HepG2 (cell line): Measurements from ENCODE around the gene RUVBL1. TPM values are rescaled to one million over a fixed set of nuclear protein-coding genes. Genes with fewer than 3 reads are reported as not detected.

ENCODE experiments used
- CEBPZ ChIP-seq: IDR thresholded peaks from 2 replicates; pipeline ENCODE4 v1.6.1; 2012; ENCODE audit warnings: low read length, improper control_type of control experiment
- GZF1 ChIP-seq: sonication (generic); formaldehyde crosslinking; IDR thresholded peaks from 2 replicates; pipeline ENCODE4 v1.5.1; 2020; ENCODE audit warnings: mild to moderate bottlenecking, missing genetic modification reagents
- HOXA7 ChIP-seq: sonication (generic); formaldehyde crosslinking; IDR thresholded peaks from 2 replicates; pipeline ENCODE4 v1.8.1; 2022; ENCODE audit warnings: mild to moderate bottlenecking, missing genetic modification reagents, moderate library complexity
- KDM5B ChIP-seq: sonication (generic); formaldehyde crosslinking; IDR thresholded peaks from 2 replicates; pipeline ENCODE4 v1.4.0; 2020; ENCODE audit warnings: missing genetic modification reagents, mild to moderate bottlenecking, borderline replicate concordance
- MTF1 ChIP-seq: sonication (generic); formaldehyde crosslinking; IDR thresholded peaks from 2 replicates; pipeline ENCODE4 v1.5.0; 2020; ENCODE audit warnings: missing genetic modification reagents
- NR0B2 ChIP-seq: sonication (generic); formaldehyde crosslinking; IDR thresholded peaks from 2 replicates; pipeline ENCODE4 v1.4.0; 2020; ENCODE audit warnings: mild to moderate bottlenecking, missing genetic modification reagents
- PHF8 ChIP-seq: sonication (generic); formaldehyde crosslinking; IDR thresholded peaks from 2 replicates; pipeline ENCODE4 v1.5.0; 2020; ENCODE audit warnings: missing genetic modification reagents
- POGK ChIP-seq: sonication (generic); formaldehyde crosslinking; conservative IDR thresholded peaks from 2 replicates; pipeline ENCODE4 v1.8.0; 2022; ENCODE audit warnings: mild to moderate bottlenecking, moderate library complexity, missing genetic modification reagents
- ZNF10 ChIP-seq: sonication (generic); formaldehyde crosslinking; IDR thresholded peaks from 2 replicates; pipeline ENCODE4 v1.4.0; 2020; ENCODE audit warnings: mild to moderate bottlenecking, low read depth, missing genetic modification reagents, borderline replicate concordance
- ZNF609 ChIP-seq: sonication (generic); formaldehyde crosslinking; IDR thresholded peaks from 2 replicates; pipeline ENCODE4 v1.4.0; 2020; ENCODE audit warnings: mild to moderate bottlenecking, missing genetic modification reagents, borderline replicate concordance
- polyA plus RNA-seq, 8 experiments: library from polyadenylated mRNA; depleted of rRNA in 3 of 8; stranded (reverse) in 7 of 8; unstranded in 1 of 8; fragments of >200 nt; fragmentation: Illumina TruSeq in 4 of 8; extraction: Trizol in 4 of 8; gene quantifications; 2 replicates each; pipeline versions ENCODE4 v1.2.1 to v1.2.3, GENCODE V29; 2011 to 2016; ENCODE audit warnings: low read depth in 4 of 8, missing spikeins in 1 of 8, mixed read lengths in 1 of 8; ENCODE audit not compliant: insufficient read depth in 1 of 8
- total RNA-seq, 5 experiments: library from RNA; depleted of rRNA; stranded (reverse); fragments of >200 nt; fragmentation: Illumina TruSeq; extraction: Trizol; gene quantifications; 2 replicates each; pipeline ENCODE4 v1.2.3, GENCODE V29; 2016; ENCODE audit warnings: low read depth in 1 of 5
- TF ChIP-seq, protein P1 (sequence below): sonication (generic); formaldehyde crosslinking; IDR thresholded peaks from 2 replicates; pipeline ENCODE4 v1.8.1; 2023; ENCODE audit warnings: mild to moderate bottlenecking, moderate library complexity, missing genetic modification reagents
- TF ChIP-seq, protein P2 (sequence below): sonication (generic); formaldehyde crosslinking; IDR thresholded peaks from 2 replicates; pipeline ENCODE4 v1.4.0; 2020; ENCODE audit warnings: missing genetic modification reagents

RUVBL1 gene
- total and polyA plus RNA-seq, 2 of the 13 experiments (the other 11 are each of a cell fraction or from before 2014, with no cell fraction given), result 32.7 to 86.3 TPM

DNA sequence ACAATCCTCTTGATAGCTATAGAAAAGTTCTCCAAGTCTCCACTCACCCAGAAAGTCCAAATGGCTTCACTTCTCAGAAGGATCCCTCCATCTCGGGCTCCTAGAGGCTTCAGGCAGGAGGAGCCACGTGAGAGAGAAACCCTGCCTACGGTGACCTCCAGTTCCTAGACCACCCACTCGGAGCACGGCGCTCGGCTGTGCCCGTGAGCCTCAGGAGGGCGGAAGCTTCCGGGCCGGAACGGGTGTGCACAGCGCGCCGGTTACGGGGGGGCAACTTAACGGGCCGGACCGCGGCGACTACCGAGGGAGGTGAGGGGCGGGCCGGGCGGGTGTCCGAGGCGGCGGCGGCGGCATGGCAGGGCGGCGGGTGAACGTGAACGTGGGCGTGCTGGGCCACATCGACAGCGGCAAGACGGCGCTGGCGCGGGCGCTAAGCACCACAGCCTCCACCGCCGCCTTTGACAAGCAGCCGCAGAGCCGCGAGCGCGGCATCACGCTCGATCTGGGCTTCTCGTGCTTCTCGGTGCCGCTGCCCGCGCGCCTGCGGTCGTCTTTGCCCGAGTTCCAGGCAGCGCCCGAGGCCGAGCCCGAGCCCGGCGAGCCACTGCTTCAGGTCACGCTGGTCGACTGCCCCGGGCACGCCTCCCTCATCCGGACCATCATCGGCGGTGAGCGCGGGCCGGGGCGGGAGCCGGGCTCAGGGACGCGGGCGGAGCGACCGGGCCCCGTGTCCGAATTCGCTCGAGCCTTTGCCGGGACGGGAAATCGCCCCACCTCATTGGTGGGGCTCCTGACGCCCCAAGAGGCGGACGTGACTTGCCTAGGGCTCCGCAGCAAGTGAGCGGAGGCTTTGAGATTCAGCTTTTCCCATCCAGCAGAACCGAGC, 29.8 kb upstream of the RUVBL1 start, which contains the start of gene EEFSEC (continued):
- TF ChIP-seq ZNF609 (CRISPR knock-in tag) (no peak; the same call in 1 of the 2 replicates), HOXA7 (CRISPR knock-in tag) (no peak), ZNF10 (CRISPR knock-in tag) (no peak), KDM5B (CRISPR knock-in tag) (peak; percentile 98; the same call in 1 of the 2 replicates), CEBPZ (no peak), POGK (CRISPR knock-in tag) (peak; percentile 72), NR0B2 (CRISPR knock-in tag) (peak; percentile 96), MTF1 (CRISPR knock-in tag) (no peak), GZF1 (CRISPR knock-in tag) (no peak), PHF8 (CRISPR knock-in tag) (peak; percentile 82)
- TF ChIP-seq, protein P1, sequence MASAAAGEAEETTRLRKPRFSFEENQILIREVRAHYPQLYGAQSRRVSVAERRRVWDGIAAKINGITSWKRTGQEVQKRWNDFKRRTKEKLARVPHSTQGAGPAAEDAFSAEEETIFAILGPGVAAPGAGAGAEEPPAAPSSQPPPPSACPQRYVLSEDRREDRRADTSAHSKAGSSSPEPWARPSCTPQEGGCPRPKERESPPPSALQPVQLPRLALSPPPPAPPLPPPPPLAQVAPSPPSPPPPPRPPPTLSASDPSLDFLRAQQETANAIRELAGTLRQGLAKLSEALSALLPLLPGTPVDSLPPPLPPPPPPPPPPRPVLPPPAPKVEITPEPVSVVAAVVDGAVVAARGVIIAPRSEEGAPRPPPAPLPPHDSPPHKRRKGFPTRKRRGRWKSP (CRISPR knock-in tag), result peak; percentile 78
- TF ChIP-seq, protein P2, sequence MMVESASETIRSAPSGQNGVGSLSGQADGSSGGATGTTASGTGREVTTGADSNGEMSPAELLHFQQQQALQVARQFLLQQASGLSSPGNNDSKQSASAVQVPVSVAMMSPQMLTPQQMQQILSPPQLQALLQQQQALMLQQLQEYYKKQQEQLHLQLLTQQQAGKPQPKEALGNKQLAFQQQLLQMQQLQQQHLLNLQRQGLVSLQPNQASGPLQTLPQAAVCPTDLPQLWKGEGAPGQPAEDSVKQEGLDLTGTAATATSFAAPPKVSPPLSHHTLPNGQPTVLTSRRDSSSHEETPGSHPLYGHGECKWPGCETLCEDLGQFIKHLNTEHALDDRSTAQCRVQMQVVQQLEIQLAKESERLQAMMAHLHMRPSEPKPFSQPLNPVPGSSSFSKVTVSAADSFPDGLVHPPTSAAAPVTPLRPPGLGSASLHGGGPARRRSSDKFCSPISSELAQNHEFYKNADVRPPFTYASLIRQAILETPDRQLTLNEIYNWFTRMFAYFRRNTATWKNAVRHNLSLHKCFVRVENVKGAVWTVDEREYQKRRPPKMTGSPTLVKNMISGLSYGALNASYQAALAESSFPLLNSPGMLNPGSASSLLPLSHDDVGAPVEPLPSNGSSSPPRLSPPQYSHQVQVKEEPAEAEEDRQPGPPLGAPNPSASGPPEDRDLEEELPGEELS, result 0 out of 2 replicates have a peak, but pooled peaks have one; percentile 32
